HUES64 (cell line): Measurements from ENCODE around the gene ESR1.

Experiments
- H3K27ac ChIP-seq: 2 replicates; pipeline ENCODE4 v1.7.0; 2013; ENCODE audit warnings: low read depth, low read length, inconsistent platforms
- H3K27me3 ChIP-seq: 2 replicates; pipeline ENCODE4 v1.6.1; 2013; ENCODE audit warnings: mild to moderate bottlenecking, low read length; ENCODE audit not compliant: insufficient read depth
- H3K36me3 ChIP-seq: 2 replicates; pipeline ENCODE4 v1.6.1; 2013; ENCODE audit warnings: mild to moderate bottlenecking, low read length; ENCODE audit not compliant: insufficient read depth
- H3K4me1 ChIP-seq: 2 replicates; pipeline ENCODE4 v1.6.1; 2013; ENCODE audit warnings: mild to moderate bottlenecking, low read length, moderate library complexity; ENCODE audit not compliant: insufficient read depth
- H3K4me3 ChIP-seq: 2 replicates; pipeline ENCODE4 v1.5.1; 2013; ENCODE audit warnings: mild to moderate bottlenecking, low read length, moderate library complexity
- H3K9ac ChIP-seq: 2 replicates; pipeline ENCODE4 v1.6.1; 2013; ENCODE audit warnings: mild to moderate bottlenecking, low read depth, low read length
- H3K9me3 ChIP-seq: 2 replicates; pipeline ENCODE4 v1.6.1; 2013; ENCODE audit warnings: low read depth, low read length; ENCODE audit not compliant: insufficient read depth
- WGBS: fragments of 150-250, 120-280 bp; methylation state at CpG from one replicate; pipeline ENCODE4 v1.1.7; 2013; ENCODE audit warnings: missing lambda C conversion rate; 5-methylcytosine and 5-hydroxymethylcytosine counted together

The ESR1 gene

DNA sequence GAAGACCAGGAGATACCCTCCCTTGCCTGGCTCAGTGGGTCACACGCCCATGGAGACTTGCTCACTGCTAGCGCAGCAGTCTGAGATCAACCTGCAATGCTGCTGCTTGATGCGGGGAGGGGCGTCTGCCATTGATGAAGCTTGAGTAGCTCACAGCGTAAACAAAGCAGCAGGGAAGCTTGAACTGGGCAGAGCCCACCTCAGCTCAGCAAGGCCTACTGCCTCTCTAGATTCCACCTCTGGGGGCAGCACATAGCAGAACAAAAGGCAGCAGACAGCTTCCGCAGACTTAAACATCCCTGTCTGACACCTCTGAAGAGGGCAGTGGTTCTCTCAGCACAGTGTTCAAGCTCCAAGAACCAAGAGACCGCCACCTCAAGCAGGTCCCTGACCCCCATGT is 271.3 kb downstream of the ESR1 start:
- no peaks in the 10 kb centered on the region for H3K27me3 ChIP-seq
- H3K36me3 ChIP-seq: no peaks in the 10 kb centered on the region
- no peak overlapping the region for H3K27ac ChIP-seq
- H3K4me3 ChIP-seq: no peak overlapping the region
- WGBS: 67% methylated on average over 7 of the region's 7 CpGs
- no peaks in the 10 kb centered on the region for H3K4me1 ChIP-seq
- H3K9ac ChIP-seq: no peak overlapping the region
- peaks cover 19% of the 10 kb centered on the region; the same call in 1 of the 2 replicates for H3K9me3 ChIP-seq

DNA sequence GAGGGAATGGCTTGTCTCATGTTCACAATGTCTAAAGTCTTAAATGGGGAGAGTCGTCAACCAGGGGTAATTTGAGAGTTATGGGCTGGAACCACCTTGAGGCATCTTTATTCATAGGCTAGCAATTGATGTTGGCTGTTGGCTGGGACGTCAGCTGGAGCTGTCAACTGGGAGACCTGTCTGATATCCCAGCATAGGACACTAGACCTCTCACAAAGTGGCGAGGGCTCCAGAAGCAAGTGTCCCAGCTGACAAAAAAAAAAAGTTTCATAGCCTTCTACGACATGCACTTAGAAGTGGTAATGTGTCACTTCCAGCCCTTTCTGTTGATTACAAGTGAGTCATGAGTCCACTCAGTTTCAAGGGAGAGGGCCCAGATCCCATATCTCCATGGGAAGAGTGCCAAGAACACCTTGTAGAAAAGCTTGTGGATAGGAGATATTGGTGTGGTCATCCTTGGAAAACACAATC is 278.0 kb downstream of the ESR1 start:
- H3K4me3 ChIP-seq: no peak overlapping the region
- no peak overlapping the region for H3K9ac ChIP-seq
- no peaks in the 10 kb centered on the region for H3K4me1 ChIP-seq
- no peak overlapping the region for H3K27ac ChIP-seq
- no peaks in the 10 kb centered on the region for H3K9me3 ChIP-seq
- no peaks in the 10 kb centered on the region for H3K36me3 ChIP-seq
- 86% methylated on average over 4 of the region's 4 CpGs for WGBS
- no peaks in the 10 kb centered on the region for H3K27me3 ChIP-seq

DNA sequence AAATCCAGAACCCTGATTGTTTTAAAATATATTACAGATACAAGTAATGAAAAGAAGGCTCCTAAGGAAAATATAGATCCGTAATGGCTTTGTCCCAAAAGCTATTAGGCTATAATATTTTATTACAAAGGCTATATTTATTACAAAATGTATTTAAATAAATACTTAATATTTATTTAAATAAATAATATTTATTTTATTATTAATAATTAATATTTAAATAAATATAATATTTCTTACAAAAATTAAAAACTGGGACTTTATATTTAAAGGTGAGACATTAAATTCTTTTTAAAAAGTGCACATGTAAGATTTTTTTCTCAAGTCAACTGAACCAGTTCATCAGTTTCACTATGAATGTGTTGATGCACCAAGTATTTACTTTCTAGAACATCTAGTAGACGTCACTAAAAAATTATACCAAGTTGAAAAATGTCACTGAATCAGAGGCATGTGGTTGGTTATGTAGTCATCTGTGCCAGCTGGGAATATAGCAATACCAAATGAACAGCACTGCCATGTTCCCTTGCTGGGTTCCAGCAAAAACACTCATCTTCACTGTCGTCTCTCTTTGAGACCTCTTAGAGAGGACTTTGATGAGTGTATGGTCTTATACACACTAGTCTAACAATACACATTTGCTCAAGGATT is 278.9 kb downstream of the ESR1 start:
- no peak overlapping the region for H3K27ac ChIP-seq
- H3K9ac ChIP-seq: no peak overlapping the region
- H3K4me1 ChIP-seq: no peaks in the 10 kb centered on the region
- no peaks in the 10 kb centered on the region for H3K36me3 ChIP-seq
- H3K9me3 ChIP-seq: no peaks in the 10 kb centered on the region
- no peaks in the 10 kb centered on the region for H3K27me3 ChIP-seq
- H3K4me3 ChIP-seq: no peak overlapping the region
- WGBS: 100% methylated on average over 2 of the region's 3 CpGs

DNA sequence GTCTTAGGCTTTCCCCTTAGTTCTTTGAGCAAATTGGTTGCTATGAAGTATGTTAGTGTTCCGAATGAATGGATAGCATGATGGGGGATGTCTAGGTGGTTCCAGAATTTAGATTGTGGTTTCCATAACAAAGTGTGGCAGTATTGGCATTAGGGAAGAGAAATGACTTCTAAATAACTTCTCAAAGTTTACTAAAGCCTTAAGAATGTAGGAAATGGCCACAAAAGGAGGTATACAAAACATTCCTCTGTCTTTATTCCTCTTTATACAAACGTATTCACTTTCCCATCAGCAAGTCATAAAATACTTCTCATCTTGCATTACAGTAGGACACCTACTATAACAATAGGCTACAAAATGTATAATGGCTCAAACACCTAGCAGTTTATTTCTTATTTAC is 279.6 kb downstream of the ESR1 start:
- no peaks in the 10 kb centered on the region for H3K9me3 ChIP-seq
- no peak overlapping the region for H3K9ac ChIP-seq
- H3K36me3 ChIP-seq: no peaks in the 10 kb centered on the region
- no peak overlapping the region for H3K27ac ChIP-seq
- H3K4me1 ChIP-seq: no peaks in the 10 kb centered on the region
- WGBS: 87% methylated on average over 2 of the region's 2 CpGs
- H3K27me3 ChIP-seq: no peaks in the 10 kb centered on the region
- no peak overlapping the region for H3K4me3 ChIP-seq

DNA sequence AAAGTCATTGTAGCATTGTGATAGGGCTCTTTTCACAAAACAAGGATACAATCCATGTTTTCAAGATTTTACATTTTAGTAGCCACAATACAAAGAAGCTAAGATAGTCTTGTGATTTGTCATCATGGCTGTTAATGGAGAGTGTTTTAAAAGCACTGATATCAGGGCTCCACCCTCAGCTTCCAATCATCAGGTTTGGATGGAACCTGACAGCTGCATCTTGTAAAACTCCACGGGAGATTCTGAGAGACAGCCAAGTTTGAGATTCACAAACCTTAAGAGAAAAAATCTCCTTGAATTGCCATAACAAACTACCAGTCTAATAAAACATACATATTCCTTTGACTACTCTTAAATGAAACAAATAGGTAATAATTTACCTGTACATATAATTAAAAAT is 280.2 kb downstream of the ESR1 start:
- no peak overlapping the region for H3K9ac ChIP-seq
- H3K36me3 ChIP-seq: no peaks in the 10 kb centered on the region
- no peak overlapping the region for H3K4me3 ChIP-seq
- WGBS: 93% methylated on average over 1 of the region's 1 CpG
- H3K4me1 ChIP-seq: no peaks in the 10 kb centered on the region
- no peak overlapping the region for H3K27ac ChIP-seq
- H3K27me3 ChIP-seq: no peaks in the 10 kb centered on the region
- no peaks in the 10 kb centered on the region for H3K9me3 ChIP-seq

DNA sequence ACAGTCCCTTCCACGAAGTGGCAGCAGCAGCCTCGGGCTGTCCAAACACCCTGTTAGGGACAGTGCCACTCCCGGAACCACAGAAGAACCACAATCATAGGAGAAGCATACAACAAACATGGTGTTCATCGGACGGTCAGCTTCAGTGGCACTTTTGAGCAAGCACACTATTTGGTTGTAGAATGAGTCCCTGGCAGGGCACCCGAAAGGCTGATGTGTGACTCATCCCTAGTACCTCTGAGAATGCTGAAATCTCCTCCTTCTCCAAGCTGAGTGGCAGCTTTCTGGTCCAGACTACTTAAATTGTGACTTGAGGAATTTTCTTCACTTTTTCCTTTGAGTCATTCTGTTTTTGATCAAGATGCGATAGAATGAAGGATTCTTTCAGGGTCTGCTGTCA is 282.5 kb downstream of the ESR1 start:
- no peak overlapping the region for H3K9ac ChIP-seq
- H3K27ac ChIP-seq: no peak overlapping the region
- WGBS: 90% methylated on average over 7 of the region's 7 CpGs
- no peaks in the 10 kb centered on the region for H3K4me1 ChIP-seq
- H3K27me3 ChIP-seq: no peaks in the 10 kb centered on the region
- no peak overlapping the region for H3K4me3 ChIP-seq
- H3K9me3 ChIP-seq: no peaks in the 10 kb centered on the region
- no peaks in the 10 kb centered on the region for H3K36me3 ChIP-seq

DNA sequence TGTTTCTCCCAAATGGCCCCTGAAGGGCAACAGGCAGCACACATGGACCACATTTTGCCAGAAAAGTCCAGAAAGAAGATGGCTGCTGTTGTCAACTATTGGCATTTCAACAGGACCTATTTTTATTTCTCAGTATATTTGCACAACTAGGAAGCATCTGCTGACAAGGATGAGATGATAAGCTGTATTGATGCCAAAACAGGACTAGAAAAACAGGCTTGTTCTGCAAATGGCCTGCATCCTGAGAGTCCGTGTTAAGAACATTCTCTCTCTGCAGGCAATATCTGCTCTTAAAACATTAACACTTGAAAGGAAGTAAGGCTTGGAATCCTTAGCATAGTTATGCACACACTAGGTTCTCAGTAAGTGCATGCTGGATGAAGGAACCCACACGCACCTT is 283.7 kb downstream of the ESR1 start:
- Histone ChIP-seq H3K4me1 (no peaks in the 10 kb centered on the region), H3K9ac (no peak overlapping the region), H3K4me3 (no peak overlapping the region), H3K27me3 (no peaks in the 10 kb centered on the region), H3K9me3 (no peaks in the 10 kb centered on the region), H3K27ac (no peak overlapping the region), H3K36me3 (no peaks in the 10 kb centered on the region)
- 90% methylated on average over 2 of the region's 2 CpGs for WGBS

DNA sequence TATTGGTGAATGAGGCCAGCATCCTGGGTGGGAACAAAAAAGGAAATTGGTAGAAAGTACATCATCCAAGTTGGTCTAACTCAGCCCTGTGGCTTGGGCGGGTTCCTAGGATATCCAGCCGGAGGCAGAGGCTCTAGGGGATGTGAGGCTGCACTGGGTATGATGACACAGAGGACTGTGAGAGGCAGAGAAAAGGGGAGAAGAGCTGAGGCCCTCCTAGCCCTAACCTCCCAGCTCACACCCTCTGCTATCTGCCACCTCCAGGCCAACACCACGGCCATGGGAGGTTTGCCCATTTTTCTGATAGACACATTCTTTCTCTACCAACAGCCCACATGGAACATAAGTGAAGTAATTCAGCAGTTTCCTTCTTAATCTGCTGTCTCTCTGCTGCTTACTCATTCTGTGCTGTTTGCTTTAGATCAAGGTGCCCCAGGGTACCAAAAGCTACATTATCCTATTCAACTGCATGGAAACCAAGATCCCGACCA is 284.4 kb downstream of the ESR1 start:
- no peak overlapping the region for H3K9ac ChIP-seq
- no peak overlapping the region for H3K4me3 ChIP-seq
- H3K9me3 ChIP-seq: no peaks in the 10 kb centered on the region
- no peaks in the 10 kb centered on the region for H3K4me1 ChIP-seq
- no peaks in the 10 kb centered on the region for H3K36me3 ChIP-seq
- WGBS: 96% methylated on average over 4 of the region's 4 CpGs
- no peaks in the 10 kb centered on the region for H3K27me3 ChIP-seq
- no peak overlapping the region for H3K27ac ChIP-seq

DNA sequence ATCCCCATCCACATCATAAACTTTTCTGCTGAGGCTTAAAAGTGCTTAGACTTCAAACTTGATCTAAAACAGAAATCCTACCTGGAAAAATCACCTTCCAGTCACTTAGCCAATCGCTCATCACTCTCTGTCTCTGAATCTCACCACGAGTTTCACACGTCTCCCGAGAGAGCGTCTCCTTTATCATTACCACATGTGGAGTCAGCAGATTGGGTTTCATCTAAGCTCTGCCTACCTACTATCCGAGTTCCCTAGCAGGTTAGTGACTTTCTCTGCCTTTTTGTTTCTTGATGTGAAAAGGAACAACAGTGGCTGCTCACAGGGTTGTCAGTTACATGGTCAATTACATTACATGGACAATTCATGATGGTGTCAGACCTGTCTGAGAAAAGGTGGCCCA is 286.2 kb downstream of the ESR1 start:
- H3K27ac ChIP-seq: no peak overlapping the region
- no peak overlapping the region for H3K9ac ChIP-seq
- no peaks in the 10 kb centered on the region for H3K4me1 ChIP-seq
- no peaks in the 10 kb centered on the region for H3K36me3 ChIP-seq
- WGBS: 73% methylated on average over 6 of the region's 6 CpGs
- H3K4me3 ChIP-seq: no peak overlapping the region
- H3K9me3 ChIP-seq: no peaks in the 10 kb centered on the region
- no peaks in the 10 kb centered on the region for H3K27me3 ChIP-seq

DNA sequence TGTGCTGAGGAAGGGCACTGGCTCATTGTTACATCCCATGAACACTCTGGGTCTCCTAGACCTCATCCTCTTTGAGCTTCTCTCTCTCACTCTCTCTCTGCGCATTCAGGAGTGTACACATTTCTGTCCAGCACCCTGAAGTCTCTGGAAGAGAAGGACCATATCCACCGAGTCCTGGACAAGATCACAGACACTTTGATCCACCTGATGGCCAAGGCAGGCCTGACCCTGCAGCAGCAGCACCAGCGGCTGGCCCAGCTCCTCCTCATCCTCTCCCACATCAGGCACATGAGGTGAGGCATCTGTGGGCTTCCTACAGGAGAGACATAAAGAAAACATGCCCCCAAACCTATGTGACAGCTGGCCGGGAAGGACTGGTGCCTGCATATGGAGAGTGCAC is 286.8 kb downstream of the ESR1 start:
- H3K9me3 ChIP-seq: no peaks in the 10 kb centered on the region
- H3K27ac ChIP-seq: no peak overlapping the region
- no peaks in the 10 kb centered on the region for H3K27me3 ChIP-seq
- H3K4me3 ChIP-seq: no peak overlapping the region
- H3K9ac ChIP-seq: no peak overlapping the region
- H3K36me3 ChIP-seq: no peaks in the 10 kb centered on the region
- WGBS: 91% methylated on average over 4 of the region's 4 CpGs
- H3K4me1 ChIP-seq: no peaks in the 10 kb centered on the region

DNA sequence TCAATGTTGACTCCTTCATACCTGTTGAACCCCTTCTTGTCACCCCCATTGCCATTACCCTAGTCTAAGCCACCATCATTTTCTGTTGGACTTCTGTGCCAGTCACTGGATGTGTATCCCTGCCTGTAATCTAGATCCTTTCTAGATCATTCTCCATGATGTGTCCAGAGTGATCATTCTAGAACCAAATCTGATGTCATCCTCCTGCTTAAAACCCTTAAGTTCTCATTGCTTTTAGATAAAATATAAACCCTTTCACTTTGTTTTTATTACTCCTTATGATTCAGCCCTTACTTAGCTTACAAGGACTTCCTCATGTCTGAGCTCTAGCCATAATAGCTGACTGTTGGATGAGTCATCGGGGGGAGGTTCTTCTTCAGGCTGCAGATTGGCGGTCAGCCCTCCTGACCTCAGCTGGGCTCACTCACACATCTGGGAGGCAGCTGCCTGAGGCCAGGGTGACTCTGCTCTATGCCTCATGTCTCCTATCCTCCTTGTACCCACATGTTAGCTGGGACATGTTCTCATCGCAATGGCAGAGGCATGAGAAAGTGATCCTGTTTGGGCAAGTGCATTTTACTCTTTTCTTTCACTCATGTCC is 287.6 kb downstream of the ESR1 start:
- Histone ChIP-seq H3K36me3 (no peaks in the 10 kb centered on the region), H3K4me1 (peaks cover 4% of the 10 kb centered on the region; the same call in 1 of the 2 replicates), H3K27me3 (no peaks in the 10 kb centered on the region), H3K27ac (no peak overlapping the region), H3K4me3 (no peak overlapping the region), H3K9me3 (no peaks in the 10 kb centered on the region), H3K9ac (no peak overlapping the region)
- 90% methylated on average over 3 of the region's 3 CpGs for WGBS
